ENCODE results near the gene IGSF23. TPM values are rescaled to one million over a fixed set of nuclear protein-coding genes. Genes with fewer than 3 reads are reported as not detected.

The IGSF23 gene
- total and polyA plus RNA-seq, 2 experiments from 2014 or later, result not detected

GRCh38 chr19:44566984-44567383 is 46.4 kb upstream of the IGSF23 start:
- no peaks in the 10 kb centered on the region for H3K4me1 ChIP-seq (ENCODE audit: insufficient read depth)
- peaks cover 2% of the 10 kb centered on the region for H3K27me3 Mint-ChIP-seq (ENCODE audit: insufficient read depth, low read depth, poor library complexity)
- no peaks in the 10 kb centered on the region for H3K36me3 Mint-ChIP-seq (ENCODE audit: low read depth)
- H3K4me3 ChIP-seq, result no peak overlapping the region
- H3K9me3 Mint-ChIP-seq, result no peaks in the 10 kb centered on the region; the same call in 2 of the 3 replicates
- DNase-seq (ENCODE audit: low spot score), result no peak
- H2AFZ ChIP-seq, result no peak overlapping the region
- H3K4me1 Mint-ChIP-seq, result no peaks in the 10 kb centered on the region
- H3K4me2 ChIP-seq, result no peak overlapping the region
- no peaks in the 10 kb centered on the region for H3K27me3 ChIP-seq (ENCODE audit: insufficient read depth)
- H4K20me1 ChIP-seq (replicated peaks; ENCODE audit: insufficient read depth), result no peaks in the 10 kb centered on the region
- H3K4me3 Mint-ChIP-seq, result no peak overlapping the region
- no peak overlapping the region for H3K27ac Mint-ChIP-seq
- H3K9me2 ChIP-seq (ENCODE audit: insufficient read depth), result no peaks in the 10 kb centered on the region
- TF ChIP-seq EZH2 (IDR thresholded peaks at IDR 0.05; ENCODE audit: low read depth, unreplicated experiment) (no peak), CTCF (conservative IDR thresholded peaks at IDR 0.05; ENCODE audit: low read depth in 2 of 2) (no peak), ZNF114 (CRISPR knock-in tag; IDR thresholded peaks at IDR 0.05) (no peak), ZNF462 (CRISPR knock-in tag; IDR thresholded peaks at IDR 0.05) (no peak), POLR2AphosphoS5 (IDR thresholded peaks at IDR 0.05; ENCODE audit: low read depth) (no peak), NANOG (IDR thresholded peaks at IDR 0.05; ENCODE audit: borderline replicate concordance) (no peak), ETS1 (IDR thresholded peaks at IDR 0.05) (no peak)
- H3K36me3 ChIP-seq (ENCODE audit: insufficient read depth), result no peaks in the 10 kb centered on the region
- H3K27ac ChIP-seq (ENCODE audit: low read depth), result no peak overlapping the region
- ATAC-seq, result no peak
- no peaks in the 10 kb centered on the region for H3K79me2 ChIP-seq (replicated peaks; ENCODE audit: insufficient read depth)
- no peaks in the 10 kb centered on the region for H3F3A ChIP-seq (replicated peaks; ENCODE audit: low read depth)

All from GM23338 (cell line).